MM.1S (cell line): ENCODE results near the gene LMF1.

Source experiments
- EZH2 ChIP-seq: fragments of 300-600 bp; sonication (generic); optimal IDR thresholded peaks from 2 replicates; pipeline ENCODE3; 2017; ENCODE audit warnings: low read depth, mild to moderate bottlenecking, antibody characterized with exemption, low read length, mixed read lengths
- TF ChIP-seq, protein P1 (sequence below): fragments of 300-600 bp; sonication (generic); IDR thresholded peaks from 2 replicates; pipeline ENCODE4 v1.5.1; 2016; ENCODE audit warnings: antibody characterized with exemption, low read length, mixed read lengths

DNA sequence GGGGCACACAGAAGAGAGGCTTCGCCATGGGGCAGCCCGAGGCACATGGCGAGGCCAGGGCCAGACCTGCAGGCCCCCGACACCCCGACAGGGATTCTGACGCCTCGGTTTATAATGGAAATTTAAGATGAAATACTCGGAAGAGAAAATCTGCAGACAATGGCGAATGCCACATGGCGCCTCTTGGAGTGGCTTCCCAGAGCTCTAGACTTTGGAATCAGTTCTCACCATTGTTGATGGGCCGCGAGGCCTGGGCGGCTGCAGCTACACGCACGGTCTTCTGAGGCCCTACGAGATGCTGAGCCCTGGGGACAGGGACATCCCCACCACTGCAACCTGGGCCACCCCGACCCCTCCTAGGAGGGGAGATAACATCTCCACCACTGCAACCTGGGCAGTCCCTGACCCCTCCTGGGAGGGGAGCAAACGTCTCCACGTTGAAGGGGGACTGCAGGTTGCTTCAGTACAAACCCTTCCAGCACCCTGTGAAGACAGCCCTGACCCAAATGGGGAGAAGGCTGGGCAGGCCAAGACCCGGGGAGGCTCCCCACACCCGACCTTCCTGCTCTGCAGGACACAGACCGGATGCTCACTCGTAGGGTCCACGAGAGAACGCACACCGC is 56.9 kb downstream of the LMF1 start:
- TF ChIP-seq, protein P1, sequence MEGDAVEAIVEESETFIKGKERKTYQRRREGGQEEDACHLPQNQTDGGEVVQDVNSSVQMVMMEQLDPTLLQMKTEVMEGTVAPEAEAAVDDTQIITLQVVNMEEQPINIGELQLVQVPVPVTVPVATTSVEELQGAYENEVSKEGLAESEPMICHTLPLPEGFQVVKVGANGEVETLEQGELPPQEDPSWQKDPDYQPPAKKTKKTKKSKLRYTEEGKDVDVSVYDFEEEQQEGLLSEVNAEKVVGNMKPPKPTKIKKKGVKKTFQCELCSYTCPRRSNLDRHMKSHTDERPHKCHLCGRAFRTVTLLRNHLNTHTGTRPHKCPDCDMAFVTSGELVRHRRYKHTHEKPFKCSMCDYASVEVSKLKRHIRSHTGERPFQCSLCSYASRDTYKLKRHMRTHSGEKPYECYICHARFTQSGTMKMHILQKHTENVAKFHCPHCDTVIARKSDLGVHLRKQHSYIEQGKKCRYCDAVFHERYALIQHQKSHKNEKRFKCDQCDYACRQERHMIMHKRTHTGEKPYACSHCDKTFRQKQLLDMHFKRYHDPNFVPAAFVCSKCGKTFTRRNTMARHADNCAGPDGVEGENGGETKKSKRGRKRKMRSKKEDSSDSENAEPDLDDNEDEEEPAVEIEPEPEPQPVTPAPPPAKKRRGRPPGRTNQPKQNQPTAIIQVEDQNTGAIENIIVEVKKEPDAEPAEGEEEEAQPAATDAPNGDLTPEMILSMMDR: no peak
- no peak for TF ChIP-seq EZH2
